NT2/D1 (cell line): ENCODE data around the gene FBXL4.

ENCODE experiments used
- DNase-seq: peaks from one replicate; pipeline ENCODE4 v3.0.0-alpha.2; 2011; ENCODE audit warnings: low read depth, low spot score
- H3K27me3 ChIP-seq: 2 replicates; pipeline ENCODE4 v1.6.0; 2011; ENCODE audit warnings: mild to moderate bottlenecking; ENCODE audit not compliant: insufficient read length, insufficient read depth
- H3K36me3 ChIP-seq: 2 replicates; pipeline ENCODE4 v1.6.1; 2011; ENCODE audit warnings: mild to moderate bottlenecking, low read length, mixed read lengths; ENCODE audit not compliant: insufficient read depth, insufficient read length
- H3K4me1 ChIP-seq: 2 replicates; pipeline ENCODE4 v1.5.1; 2011; ENCODE audit not compliant: insufficient read depth, insufficient read length
- H3K4me3 ChIP-seq: 2 replicates; pipeline ENCODE4 v1.5.1; 2011; ENCODE audit warnings: low read depth; ENCODE audit not compliant: insufficient read length
- H3K9ac ChIP-seq: 2 replicates; pipeline ENCODE4 v1.6.0; 2011; ENCODE audit warnings: low read depth; ENCODE audit not compliant: insufficient read length
- H3K9me3 ChIP-seq: 2 replicates; pipeline ENCODE4 v1.5.1; 2011; ENCODE audit warnings: mild to moderate bottlenecking, low read length; ENCODE audit not compliant: insufficient read depth
- SUZ12 ChIP-seq: IDR thresholded peaks from 2 replicates; pipeline ENCODE4 v1.6.1; 2011; ENCODE audit not compliant: insufficient read length, insufficient read depth; ENCODE audit errors: extremely low read depth
- YY1 ChIP-seq: IDR thresholded peaks from 2 replicates; pipeline ENCODE4 v1.6.1; 2011; ENCODE audit not compliant: insufficient read length, insufficient read depth
- ZNF274 ChIP-seq: IDR thresholded peaks from 2 replicates; pipeline ENCODE4 v1.6.1; 2011; ENCODE audit warnings: mild to moderate bottlenecking, low read depth, low read length

Gene FBXL4

DNA sequence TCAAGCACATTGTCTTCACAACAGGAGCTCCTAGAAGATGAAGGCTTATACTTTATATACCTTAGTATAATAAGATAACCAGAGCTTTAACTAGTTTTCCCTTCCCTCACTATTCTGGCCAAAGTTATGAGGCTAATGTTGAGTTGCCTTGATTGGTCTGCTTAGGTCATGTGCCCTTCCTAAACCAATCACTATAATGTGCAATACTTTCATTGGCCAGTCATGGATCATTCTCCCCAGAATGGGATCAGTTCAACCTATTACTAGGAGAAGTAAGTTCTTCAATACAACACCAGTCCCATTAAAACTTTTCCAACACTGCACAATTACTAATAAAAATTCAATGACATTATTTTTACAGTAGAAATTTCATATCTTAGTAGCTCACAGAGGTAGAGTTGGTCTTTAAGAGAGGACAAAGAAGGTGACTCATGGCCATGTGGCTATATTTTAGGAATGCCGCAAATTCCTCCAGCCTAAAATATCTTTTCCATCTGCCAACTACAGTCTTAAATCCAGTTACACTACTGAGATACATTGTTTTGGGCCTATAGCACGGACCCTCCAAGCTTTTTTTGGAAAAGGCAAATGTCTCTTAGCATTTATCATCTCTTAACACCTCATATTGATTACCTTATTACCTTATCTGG lies 125.9 kb downstream of the FBXL4 start:
- H3K27me3 ChIP-seq = peaks cover 52% of the 10 kb centered on the region
- H3K9ac ChIP-seq = no peak overlapping the region
- no peak overlapping the region for H3K4me3 ChIP-seq
- no peaks in the 10 kb centered on the region for H3K9me3 ChIP-seq
- TF ChIP-seq ZNF274 = no peak
- no peak for TF ChIP-seq YY1
- TF ChIP-seq SUZ12 = no peak
- no peak for DNase-seq
- no peaks in the 10 kb centered on the region for H3K36me3 ChIP-seq
- H3K4me1 ChIP-seq = no peaks in the 10 kb centered on the region
